ENCODE data around the gene METRN.

METRN gene

DNA sequence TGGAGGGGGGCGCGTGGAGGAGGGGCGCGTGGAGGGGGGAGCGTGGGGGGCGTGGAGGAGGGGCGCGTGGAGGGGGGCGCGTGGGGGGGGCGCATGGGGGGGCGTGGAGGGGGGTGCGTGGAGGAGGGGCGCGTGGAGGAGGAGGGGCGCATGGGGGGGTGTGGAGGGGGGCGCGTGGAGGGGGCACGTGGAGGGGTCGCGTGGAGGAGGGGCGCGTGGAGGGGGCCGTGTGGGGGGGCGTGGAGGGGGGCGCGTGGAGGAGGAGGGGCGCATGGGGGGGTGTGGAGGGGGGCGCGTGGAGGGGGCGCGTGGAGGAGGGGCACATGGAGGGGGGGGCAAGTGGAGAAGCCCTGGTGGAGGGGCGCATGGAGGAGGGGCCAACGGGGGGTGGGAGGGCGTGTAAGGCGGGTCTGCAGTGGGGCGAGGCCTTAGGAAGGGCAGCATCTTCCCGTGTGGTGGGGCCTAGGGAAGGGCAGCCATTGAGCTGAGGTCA, 52.9 kb downstream of the METRN start:
- H3K27me3 ChIP-seq (replicated peaks; ENCODE audit: insufficient read depth, low read length), result peaks cover 29% of the 10 kb centered on the region
- H3K79me2 ChIP-seq (ENCODE audit: low read length), result no peaks in the 10 kb centered on the region
- TF ChIP-seq, protein P1, sequence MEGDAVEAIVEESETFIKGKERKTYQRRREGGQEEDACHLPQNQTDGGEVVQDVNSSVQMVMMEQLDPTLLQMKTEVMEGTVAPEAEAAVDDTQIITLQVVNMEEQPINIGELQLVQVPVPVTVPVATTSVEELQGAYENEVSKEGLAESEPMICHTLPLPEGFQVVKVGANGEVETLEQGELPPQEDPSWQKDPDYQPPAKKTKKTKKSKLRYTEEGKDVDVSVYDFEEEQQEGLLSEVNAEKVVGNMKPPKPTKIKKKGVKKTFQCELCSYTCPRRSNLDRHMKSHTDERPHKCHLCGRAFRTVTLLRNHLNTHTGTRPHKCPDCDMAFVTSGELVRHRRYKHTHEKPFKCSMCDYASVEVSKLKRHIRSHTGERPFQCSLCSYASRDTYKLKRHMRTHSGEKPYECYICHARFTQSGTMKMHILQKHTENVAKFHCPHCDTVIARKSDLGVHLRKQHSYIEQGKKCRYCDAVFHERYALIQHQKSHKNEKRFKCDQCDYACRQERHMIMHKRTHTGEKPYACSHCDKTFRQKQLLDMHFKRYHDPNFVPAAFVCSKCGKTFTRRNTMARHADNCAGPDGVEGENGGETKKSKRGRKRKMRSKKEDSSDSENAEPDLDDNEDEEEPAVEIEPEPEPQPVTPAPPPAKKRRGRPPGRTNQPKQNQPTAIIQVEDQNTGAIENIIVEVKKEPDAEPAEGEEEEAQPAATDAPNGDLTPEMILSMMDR (IDR thresholded peaks at IDR 0.05; ENCODE audit: low read length), result no peak
- TF ChIP-seq EZH2phosphoT487 (IDR thresholded peaks at IDR 0.05; ENCODE audit: low read length), result no peak
- no peak for TF ChIP-seq EZH2 (optimal IDR thresholded peaks at IDR 0.05; ENCODE audit: low read depth, low read length)
- DNase-seq, result no peak
- H3K9me2 ChIP-seq (replicated peaks; ENCODE audit: insufficient read depth, low read length), result no peaks in the 10 kb centered on the region
- H3K9me3 ChIP-seq (replicated peaks; ENCODE audit: insufficient read depth, low read length), result no peaks in the 10 kb centered on the region
- no peak overlapping the region for H3K4me3 ChIP-seq (ENCODE audit: low read length)
- H3K36me3 ChIP-seq (replicated peaks; ENCODE audit: insufficient read depth, low read length), result no peaks in the 10 kb centered on the region
- H4K20me1 ChIP-seq (ENCODE audit: insufficient read depth, low read length), result no peaks in the 10 kb centered on the region
- H3K4me1 ChIP-seq (ENCODE audit: low read length), result no peaks in the 10 kb centered on the region
- no peak overlapping the region for H3K27ac ChIP-seq (ENCODE audit: low read length)
- no peak overlapping the region for H2AFZ ChIP-seq (ENCODE audit: low read length)
- H3K4me2 ChIP-seq (ENCODE audit: low read depth, low read length), result no peak overlapping the region
- H3K9ac ChIP-seq (ENCODE audit: low read length), result no peak overlapping the region
- no peaks in the 10 kb centered on the region for H3F3A ChIP-seq (ENCODE audit: insufficient read depth, low read length)

DNA sequence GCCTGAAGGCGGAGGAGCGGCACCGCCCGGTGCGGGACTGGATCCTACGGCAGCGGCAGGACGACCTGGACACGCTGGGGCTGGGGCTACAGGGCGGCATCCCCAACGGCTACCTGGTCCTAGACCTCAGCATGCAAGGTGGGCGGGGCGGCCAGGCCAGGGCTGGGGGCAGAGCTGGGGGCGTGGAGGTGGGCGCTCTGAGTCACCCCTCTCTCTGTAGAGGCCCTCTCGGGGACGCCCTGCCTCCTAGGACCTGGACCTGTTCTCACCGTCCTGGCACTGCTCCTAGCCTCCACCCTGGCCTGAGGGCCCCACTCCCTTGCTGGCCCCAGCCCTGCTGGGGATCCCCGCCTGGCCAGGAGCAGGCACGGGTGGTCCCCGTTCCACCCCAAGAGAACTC, 53.5 kb downstream of the METRN start:
- no peak for DNase-seq
- H3F3A ChIP-seq (ENCODE audit: insufficient read depth, low read length), result no peaks in the 10 kb centered on the region
- no peaks in the 10 kb centered on the region for H4K20me1 ChIP-seq (ENCODE audit: insufficient read depth, low read length)
- TF ChIP-seq EZH2 (optimal IDR thresholded peaks at IDR 0.05; ENCODE audit: low read depth, low read length), result no peak
- no peak overlapping the region for H3K9ac ChIP-seq (ENCODE audit: low read length)
- H3K79me2 ChIP-seq (ENCODE audit: low read length), result no peaks in the 10 kb centered on the region
- peaks cover 30% of the 10 kb centered on the region for H3K27me3 ChIP-seq (replicated peaks; ENCODE audit: insufficient read depth, low read length)
- no peak overlapping the region for H3K4me3 ChIP-seq (ENCODE audit: low read length)
- no peaks in the 10 kb centered on the region for H3K4me1 ChIP-seq (ENCODE audit: low read length)
- H3K9me2 ChIP-seq (replicated peaks; ENCODE audit: insufficient read depth, low read length), result no peaks in the 10 kb centered on the region
- H3K4me2 ChIP-seq (ENCODE audit: low read depth, low read length), result no peak overlapping the region
- H3K36me3 ChIP-seq (replicated peaks; ENCODE audit: insufficient read depth, low read length), result no peaks in the 10 kb centered on the region
- no peaks in the 10 kb centered on the region for H3K9me3 ChIP-seq (replicated peaks; ENCODE audit: insufficient read depth, low read length)
- no peak overlapping the region for H3K27ac ChIP-seq (ENCODE audit: low read length)
- H2AFZ ChIP-seq (ENCODE audit: low read length), result no peak overlapping the region

All from MM.1S (cell line).